Endothelial cell of umbilical vein (primary cell): ENCODE data around the gene IL3RA.

ENCODE experiments used
- EZH2 ChIP-seq: IDR thresholded peaks from 2 replicates; pipeline ENCODE4 v1.6.1; 2012; ENCODE audit warnings: borderline replicate concordance, low read depth, mild to moderate bottlenecking, moderate library complexity, low read length, inconsistent platforms; ENCODE audit not compliant: severe bottlenecking
- FOS ChIP-seq: IDR thresholded peaks from 2 replicates; pipeline ENCODE4 v1.6.1; 2011; ENCODE audit warnings: mild to moderate bottlenecking, low read length, moderate library complexity, borderline replicate concordance; ENCODE audit not compliant: insufficient read depth
- GATA2 ChIP-seq: IDR thresholded peaks from 2 replicates; pipeline ENCODE4 v1.7.0; 2011; ENCODE audit warnings: low read depth, mild to moderate bottlenecking, moderate library complexity, mixed read lengths, low read length; ENCODE audit not compliant: insufficient read length, insufficient read depth
- JUN ChIP-seq: IDR thresholded peaks from 2 replicates; pipeline ENCODE4 v1.6.1; 2011; ENCODE audit warnings: borderline replicate concordance, low read depth; ENCODE audit not compliant: insufficient read length, insufficient read depth
- MAX ChIP-seq: IDR thresholded peaks from 2 replicates; pipeline ENCODE4 v1.6.1; 2011; ENCODE audit not compliant: insufficient read depth, insufficient read length
- MYC ChIP-seq: IDR thresholded peaks from one replicate; pipeline ENCODE4 v1.6.1; 2011; ENCODE audit warnings: mild to moderate bottlenecking, low read depth, low read length
- POLR2A ChIP-seq: IDR thresholded peaks from 2 replicates; pipeline ENCODE4 v1.6.1; 2012; ENCODE audit warnings: low read depth, mild to moderate bottlenecking, control low read depth, low read length
- POLR2AphosphoS5 ChIP-seq: IDR thresholded peaks from 2 replicates; pipeline ENCODE4 v1.6.1; 2012; ENCODE audit warnings: low read depth, mild to moderate bottlenecking, control low read depth, low read length, moderate library complexity; ENCODE audit not compliant: insufficient read depth
- TF ChIP-seq, protein P1 (sequence below), 2 donors: IDR thresholded peaks; 1 replicate in 1 of 2; 2 replicates in 1 of 2; pipeline ENCODE4 v1.5.1; 2011; ENCODE audit warnings: low read length in 2 of 2, mild to moderate bottlenecking in 2 of 2, moderate library complexity in 2 of 2, control low read depth in 1 of 2, inconsistent platforms in 1 of 2, low read depth in 1 of 2; ENCODE audit not compliant: insufficient read depth in 1 of 2; ENCODE audit errors: extremely low read depth in 1 of 2

DNA sequence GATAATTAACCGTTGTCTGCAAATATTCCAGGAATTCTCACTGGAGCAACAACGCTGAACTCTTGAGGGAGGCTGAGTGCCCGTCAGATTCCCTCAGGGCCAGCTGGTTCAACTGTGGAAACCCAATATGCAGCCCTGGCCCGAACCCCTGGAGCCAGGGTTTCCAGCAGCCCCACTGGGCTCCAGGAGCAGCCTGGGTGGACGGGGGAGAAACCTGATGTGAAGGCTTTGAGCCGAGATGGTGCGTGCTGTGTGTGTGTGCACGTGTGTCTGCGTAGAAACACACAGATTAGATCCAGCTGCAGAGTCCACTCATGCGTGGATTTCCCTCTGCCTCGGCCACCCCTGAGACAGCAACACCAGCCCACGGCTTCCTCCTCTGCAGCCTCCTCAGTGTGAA, 74.7 kb downstream of the IL3RA start:
- TF ChIP-seq, protein P1, sequence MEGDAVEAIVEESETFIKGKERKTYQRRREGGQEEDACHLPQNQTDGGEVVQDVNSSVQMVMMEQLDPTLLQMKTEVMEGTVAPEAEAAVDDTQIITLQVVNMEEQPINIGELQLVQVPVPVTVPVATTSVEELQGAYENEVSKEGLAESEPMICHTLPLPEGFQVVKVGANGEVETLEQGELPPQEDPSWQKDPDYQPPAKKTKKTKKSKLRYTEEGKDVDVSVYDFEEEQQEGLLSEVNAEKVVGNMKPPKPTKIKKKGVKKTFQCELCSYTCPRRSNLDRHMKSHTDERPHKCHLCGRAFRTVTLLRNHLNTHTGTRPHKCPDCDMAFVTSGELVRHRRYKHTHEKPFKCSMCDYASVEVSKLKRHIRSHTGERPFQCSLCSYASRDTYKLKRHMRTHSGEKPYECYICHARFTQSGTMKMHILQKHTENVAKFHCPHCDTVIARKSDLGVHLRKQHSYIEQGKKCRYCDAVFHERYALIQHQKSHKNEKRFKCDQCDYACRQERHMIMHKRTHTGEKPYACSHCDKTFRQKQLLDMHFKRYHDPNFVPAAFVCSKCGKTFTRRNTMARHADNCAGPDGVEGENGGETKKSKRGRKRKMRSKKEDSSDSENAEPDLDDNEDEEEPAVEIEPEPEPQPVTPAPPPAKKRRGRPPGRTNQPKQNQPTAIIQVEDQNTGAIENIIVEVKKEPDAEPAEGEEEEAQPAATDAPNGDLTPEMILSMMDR (IDR thresholded peaks at IDR 0.05; ENCODE audit: extremely low read depth in 1 of 2, insufficient read depth in 1 of 2, low read depth in 1 of 2, low read length in 2 of 2), result no peak
- TF ChIP-seq POLR2AphosphoS5, result no peak
- TF ChIP-seq MAX, result no peak
- no peak for TF ChIP-seq GATA2
- no peak for TF ChIP-seq POLR2A
- no peak for TF ChIP-seq EZH2
- TF ChIP-seq JUN, result no peak
- TF ChIP-seq MYC, result no peak
- no peak for TF ChIP-seq FOS
